Breast epithelium (tissue), 4 donors: ENCODE data around the gene RANBP1. TPM values are rescaled to one million over a fixed set of nuclear protein-coding genes. Genes with fewer than 3 reads are reported as not detected.
"Not testable (repeated sequence)": the region's sequence is repeated elsewhere in the genome, so short reads cannot be mapped to it uniquely, and the experiment has no call there.

Source experiments
- DNase-seq, 2 donors: peaks; one replicate each; pipeline ENCODE4 v3.0.0-alpha.2; 2019; ENCODE audit warnings: low spot score in 2 of 2
- H3K27ac ChIP-seq, 2 donors: fragments of 200-600 bp; sonication (generic) in 1 of 2; one replicate each; pipeline ENCODE4 v1.5.1; 2016 to 2019; ENCODE audit warnings: mild to moderate bottlenecking in 1 of 2
- H3K27me3 ChIP-seq, 2 donors: fragments of 200-600 bp; sonication (generic) in 1 of 2; one replicate each; pipeline versions ENCODE4 v1.5.1 to v1.6.0; 2017 to 2019; ENCODE audit warnings: control low read depth in 1 of 2, mild to moderate bottlenecking in 1 of 2
- H3K36me3 ChIP-seq: fragments of 200-600 bp; one replicate; pipeline ENCODE4 v1.5.1; 2019
- H3K4me1 ChIP-seq, 2 donors: fragments of 200-600 bp; sonication (generic); one replicate each; pipeline ENCODE4 v1.5.1; 2016 to 2019; ENCODE audit warnings: control low read depth in 1 of 2
- H3K4me3 ChIP-seq, 3 donors: fragments of 200-600 bp; sonication (generic); 1 replicate in 2 of 3; 2 replicates in 1 of 3; pipeline ENCODE4 v1.5.1; 2016 to 2019; ENCODE audit warnings: mild to moderate bottlenecking in 3 of 3, moderate library complexity in 2 of 3
- H3K9me3 ChIP-seq, 2 donors: fragments of 200-600 bp; sonication (generic) in 1 of 2; one replicate each; pipeline ENCODE4 v1.5.1; 2016 to 2019; ENCODE audit warnings: control low read depth in 1 of 2
- POLR2A ChIP-seq: fragments of 450-650 bp; IDR thresholded peaks from one replicate; pipeline ENCODE4 v1.6.1; 2016; ENCODE audit warnings: antibody characterized with exemption, mild to moderate bottlenecking, moderate library complexity
- POLR2AphosphoS5 ChIP-seq, 3 donors: sonication (generic); formaldehyde crosslinking; IDR thresholded peaks; one replicate each; pipeline ENCODE4 v1.6.1; 2017; ENCODE audit warnings: antibody characterized with exemption in 3 of 3
- intact Hi-C: fragments of 100-400 bp; cut with DNase I; formaldehyde crosslinking; loops from one replicate; pipeline ENCODE4 v1.15.1; 2023; ENCODE audit warnings: low total_unique reads
- total RNA-seq, 3 donors: library from RNA; depleted of rRNA; stranded (reverse); fragments of >200 nt; gene quantifications; one replicate each; pipeline ENCODE4 v1.1.0, GENCODE V29; 2016
- TF ChIP-seq, protein P1 (sequence below), 3 donors: fragments of 450-650 bp; IDR thresholded peaks; one replicate each; pipeline ENCODE4 v1.5.1; 2016 to 2017; ENCODE audit warnings: antibody characterized with exemption in 3 of 3, mild to moderate bottlenecking in 3 of 3, moderate library complexity in 3 of 3

The RANBP1 gene
- total RNA-seq = 100 to 1,000 TPM; 131 to 202 (median 146) TPM

- TF ChIP-seq, protein P1, sequence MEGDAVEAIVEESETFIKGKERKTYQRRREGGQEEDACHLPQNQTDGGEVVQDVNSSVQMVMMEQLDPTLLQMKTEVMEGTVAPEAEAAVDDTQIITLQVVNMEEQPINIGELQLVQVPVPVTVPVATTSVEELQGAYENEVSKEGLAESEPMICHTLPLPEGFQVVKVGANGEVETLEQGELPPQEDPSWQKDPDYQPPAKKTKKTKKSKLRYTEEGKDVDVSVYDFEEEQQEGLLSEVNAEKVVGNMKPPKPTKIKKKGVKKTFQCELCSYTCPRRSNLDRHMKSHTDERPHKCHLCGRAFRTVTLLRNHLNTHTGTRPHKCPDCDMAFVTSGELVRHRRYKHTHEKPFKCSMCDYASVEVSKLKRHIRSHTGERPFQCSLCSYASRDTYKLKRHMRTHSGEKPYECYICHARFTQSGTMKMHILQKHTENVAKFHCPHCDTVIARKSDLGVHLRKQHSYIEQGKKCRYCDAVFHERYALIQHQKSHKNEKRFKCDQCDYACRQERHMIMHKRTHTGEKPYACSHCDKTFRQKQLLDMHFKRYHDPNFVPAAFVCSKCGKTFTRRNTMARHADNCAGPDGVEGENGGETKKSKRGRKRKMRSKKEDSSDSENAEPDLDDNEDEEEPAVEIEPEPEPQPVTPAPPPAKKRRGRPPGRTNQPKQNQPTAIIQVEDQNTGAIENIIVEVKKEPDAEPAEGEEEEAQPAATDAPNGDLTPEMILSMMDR (IDR thresholded peaks at IDR 0.05) = no peak
- TF ChIP-seq POLR2A (no peak), POLR2AphosphoS5 (IDR thresholded peaks at IDR 0.05) (no peak)
- peaks cover 5 to 21% of the 10 kb centered on the region in 2 donors for H3K4me1 ChIP-seq
- intact Hi-C loops = no loop called here
- H3K4me3 ChIP-seq = peak within 1 kb of the TSS; percentile 70 to 94 (median 85)
- peak within 1 kb of the TSS; percentile 87 to 91 for H3K27ac ChIP-seq
- H3K27me3 ChIP-seq = no peaks in the 10 kb centered on the region
- DNase-seq = no peak
- no peaks in the 10 kb centered on the region for H3K9me3 ChIP-seq
- H3K36me3 ChIP-seq = no peaks in the 10 kb centered on the region
Observed at GRCh38 chr22:20115691-20116375, at the start of gene RANBP1. RANBP1 (plus strand) TSS chr22:20116104; CDS start chr22:20116185, 81 bp downstream.

DNA sequence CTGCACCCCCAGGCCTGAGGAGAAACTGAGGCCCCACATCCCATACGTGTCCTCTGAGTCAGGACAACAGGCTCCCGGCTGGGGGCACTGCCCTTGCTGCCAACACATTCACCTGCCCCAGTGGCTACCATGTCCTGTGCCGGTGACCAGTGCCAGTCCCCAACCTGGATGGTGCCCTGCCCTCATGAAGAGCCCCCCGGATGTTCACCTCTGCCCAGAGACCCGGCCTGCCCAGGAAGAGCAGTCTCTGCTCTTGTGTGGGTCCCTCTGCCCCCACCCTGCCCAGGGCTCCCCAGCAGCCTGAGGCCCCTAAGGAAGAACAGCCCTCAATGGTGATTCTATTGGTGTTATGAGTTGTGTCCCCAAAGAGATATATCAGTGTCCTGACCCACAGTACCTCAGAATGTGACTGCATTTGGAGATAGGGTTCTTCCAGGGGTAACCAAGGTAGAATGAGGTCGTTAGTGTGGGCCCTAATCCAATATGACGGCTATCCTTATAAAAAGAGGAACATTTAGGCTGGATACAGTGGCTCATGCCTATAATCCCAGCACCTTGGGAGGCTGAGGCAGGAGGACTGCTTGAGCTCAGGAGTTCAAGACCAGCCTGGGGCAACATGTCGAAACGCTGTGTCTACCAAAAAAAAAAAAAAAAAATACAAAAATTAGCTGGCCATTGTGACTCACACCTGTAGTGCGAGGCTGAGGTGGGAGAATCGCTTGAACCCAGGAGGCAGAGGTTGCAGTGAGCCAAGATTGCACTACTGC lies 49.1 kb upstream of the RANBP1 start:
- Histone ChIP-seq H3K36me3 (no peaks in the 10 kb centered on the region), H3K27ac (no peak overlapping the region), H3K9me3 (no peaks in the 10 kb centered on the region), H3K4me1 (no peaks in the 10 kb centered on the region), H3K4me3 (no peak overlapping the region), H3K27me3 (no peaks in the 10 kb centered on the region)
- intact Hi-C loops = no loop called here
- no peak for TF ChIP-seq POLR2A
- TF ChIP-seq, protein P1 (IDR thresholded peaks at IDR 0.05) = no peak
- no peak for TF ChIP-seq POLR2AphosphoS5 (IDR thresholded peaks at IDR 0.05)
- no peak for DNase-seq

- intact Hi-C loops, H3K36me3 ChIP-seq, H3K9me3 ChIP-seq, H3K4me3 ChIP-seq, H3K27me3 ChIP-seq, H3K4me1 ChIP-seq, H3K27ac ChIP-seq, DNase-seq: not testable (repeated sequence)
Observed at GRCh38 chr22:20067384-20067682, 48.6 kb upstream of the RANBP1 start.

DNA sequence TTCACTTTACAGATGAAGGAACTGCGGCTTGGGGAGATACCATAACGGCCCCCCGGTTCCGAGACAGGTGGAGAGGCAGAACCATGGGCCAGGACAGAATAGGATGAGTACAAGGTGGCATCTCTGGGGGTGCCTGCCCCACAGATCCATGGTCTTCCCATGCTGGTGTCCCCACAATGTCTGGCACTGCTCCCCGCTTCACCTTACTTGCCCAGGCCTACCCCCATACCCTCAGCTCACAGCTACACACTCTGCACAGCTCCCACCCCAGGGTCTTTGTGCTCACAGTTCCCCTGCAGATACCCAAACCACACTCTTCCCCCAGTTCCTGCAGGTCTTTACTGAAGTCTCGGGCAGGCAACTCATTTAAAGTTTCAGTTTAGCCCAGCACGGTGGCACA lies 47.3 kb upstream of the RANBP1 start:
- Histone ChIP-seq H3K27ac (no peak overlapping the region), H3K4me1 (no peaks in the 10 kb centered on the region), H3K9me3 (no peaks in the 10 kb centered on the region), H3K36me3 (no peaks in the 10 kb centered on the region), H3K4me3 (no peak overlapping the region), H3K27me3 (no peaks in the 10 kb centered on the region)
- no peak for DNase-seq
- intact Hi-C loops = no loop called here
- no peak for TF ChIP-seq POLR2A
- TF ChIP-seq POLR2AphosphoS5 (IDR thresholded peaks at IDR 0.05) = no peak
- TF ChIP-seq, protein P1 (IDR thresholded peaks at IDR 0.05) = no peak

DNA sequence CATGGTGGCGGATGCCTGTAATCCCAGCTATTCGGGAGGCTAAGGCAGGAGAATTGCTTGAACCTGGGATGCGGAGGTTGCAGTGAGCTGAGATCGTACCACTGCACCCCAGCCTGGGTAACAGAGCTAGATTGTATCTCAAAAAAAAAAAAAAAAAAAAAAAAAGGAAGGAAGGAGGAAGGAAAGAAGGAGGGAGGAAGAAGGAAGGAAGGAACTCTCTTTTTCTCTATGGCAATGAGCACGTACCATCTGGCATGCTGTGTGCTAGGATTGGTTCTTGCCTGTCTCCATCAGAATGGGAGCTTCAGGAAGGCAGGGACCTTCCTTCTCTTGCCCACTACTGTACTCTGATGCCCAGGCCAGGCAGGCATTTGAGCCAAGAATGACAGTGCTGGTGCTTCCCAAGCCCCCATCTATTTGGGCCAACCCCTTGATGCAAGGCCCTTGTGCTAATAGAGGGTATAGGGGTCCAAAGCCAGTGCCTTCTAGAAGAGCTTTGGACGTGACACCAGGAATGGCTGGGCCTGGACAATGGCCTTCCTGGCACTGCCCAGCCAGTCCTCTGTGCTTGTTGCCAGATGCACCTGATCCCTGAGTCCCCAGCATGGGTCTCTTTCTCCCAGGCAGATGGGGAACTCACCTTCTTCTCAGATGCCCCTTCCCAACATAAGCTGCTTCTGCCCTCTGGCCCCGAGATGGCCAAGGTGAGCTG lies 46.4 kb upstream of the RANBP1 start:
- H3K36me3 ChIP-seq = no peaks in the 10 kb centered on the region
- TF ChIP-seq POLR2A = no peak
- TF ChIP-seq, protein P1 (IDR thresholded peaks at IDR 0.05) = no peak
- no peak for TF ChIP-seq POLR2AphosphoS5 (IDR thresholded peaks at IDR 0.05)

More for the DNA sequence above, 46.4 kb upstream of the RANBP1 start:
- no peak for DNase-seq
- H3K27ac ChIP-seq = no peak overlapping the region
- intact Hi-C loops = no loop called here
- no peaks in the 10 kb centered on the region for H3K9me3 ChIP-seq
- no peaks in the 10 kb centered on the region for H3K4me1 ChIP-seq
- no peak overlapping the region for H3K4me3 ChIP-seq
- no peaks in the 10 kb centered on the region for H3K27me3 ChIP-seq
